HG03442 (cell line): ENCODE data around the gene ADGRG4.
"Not testable (repeated sequence)": the region's sequence is repeated elsewhere in the genome, so short reads cannot be mapped to it uniquely, and the experiment has no call there.

Experiments used
- ATAC-seq: cut with Tn5 transposase; IDR thresholded peaks from one replicate; pipeline ENCODE4 v1.9.1; 2021; ENCODE audit warnings: mild to moderate bottlenecking, moderate library complexity; ENCODE audit not compliant: unreplicated experiment

Gene ADGRG4

GRCh38 chrX:136380010-136380769 lies 79.4 kb downstream of the ADGRG4 start:
- ATAC-seq, result no peak

DNA sequence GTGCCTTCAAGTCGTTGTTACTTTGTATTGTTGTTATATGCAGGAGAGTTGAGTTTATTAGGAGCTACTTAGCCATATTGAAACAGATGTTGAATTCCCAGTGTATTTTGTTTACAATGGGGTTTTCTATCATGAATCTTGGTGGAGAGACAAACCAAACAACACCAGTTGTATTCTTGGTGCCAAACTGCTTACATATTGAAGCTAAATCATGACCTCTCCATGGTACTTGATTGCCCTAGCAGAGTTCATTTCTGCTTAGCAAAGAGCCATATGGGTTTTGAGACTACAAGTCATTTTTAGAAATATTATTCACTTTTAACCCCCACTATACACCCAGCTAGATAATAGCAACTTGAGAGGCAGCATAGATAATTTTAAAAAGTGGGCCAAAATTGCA lies 85.4 kb downstream of the ADGRG4 start:
- ATAC-seq, result no peak

DNA sequence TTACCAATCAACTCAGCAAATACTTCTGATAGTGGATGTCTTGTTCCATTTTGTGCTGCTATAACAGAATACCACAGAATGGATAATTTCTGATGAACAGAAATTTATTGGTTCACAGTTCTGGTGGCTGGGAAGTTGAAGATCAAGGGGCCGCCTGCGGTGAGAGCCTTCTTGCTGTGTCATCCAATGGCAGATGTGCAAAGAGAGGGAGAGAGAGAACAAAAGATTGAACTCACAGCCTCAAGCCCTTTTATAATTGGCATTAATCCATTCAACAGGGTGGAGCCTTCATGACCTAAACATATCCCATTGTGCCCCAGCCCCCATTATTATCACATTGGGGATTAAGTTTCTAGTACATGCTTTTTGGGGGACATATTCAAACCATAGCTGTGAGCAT lies 86.1 kb downstream of the ADGRG4 start:
- no peak for ATAC-seq

GRCh38 chrX:136387951-136388502 lies 87.3 kb downstream of the ADGRG4 start:
- no peak for ATAC-seq

- ATAC-seq, result no peak
Observed at GRCh38 chrX:136390921-136391320, 90.2 kb downstream of the ADGRG4 start.

GRCh38 chrX:136395271-136395670 lies 94.5 kb downstream of the ADGRG4 start:
- no peak for ATAC-seq

DNA sequence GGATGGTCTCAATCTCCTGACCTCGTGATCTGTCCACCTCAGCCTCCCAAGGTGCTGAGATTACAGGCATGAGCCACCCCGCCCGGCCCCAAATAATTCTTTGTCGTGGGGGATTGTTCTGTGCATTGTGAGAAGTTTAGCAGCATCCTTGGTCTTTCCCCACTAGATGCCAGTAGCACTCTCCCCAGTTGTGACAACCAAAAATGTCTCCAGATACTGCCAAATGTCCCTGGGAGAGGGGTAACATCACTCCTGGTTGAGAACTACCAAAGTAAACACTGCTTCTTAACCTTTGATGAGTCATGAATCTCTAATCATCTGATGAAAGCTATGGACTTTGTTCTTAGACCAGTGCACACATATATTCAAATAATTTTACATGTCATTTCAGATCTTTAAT lies 96.2 kb downstream of the ADGRG4 start:
- ATAC-seq, result no peak

DNA sequence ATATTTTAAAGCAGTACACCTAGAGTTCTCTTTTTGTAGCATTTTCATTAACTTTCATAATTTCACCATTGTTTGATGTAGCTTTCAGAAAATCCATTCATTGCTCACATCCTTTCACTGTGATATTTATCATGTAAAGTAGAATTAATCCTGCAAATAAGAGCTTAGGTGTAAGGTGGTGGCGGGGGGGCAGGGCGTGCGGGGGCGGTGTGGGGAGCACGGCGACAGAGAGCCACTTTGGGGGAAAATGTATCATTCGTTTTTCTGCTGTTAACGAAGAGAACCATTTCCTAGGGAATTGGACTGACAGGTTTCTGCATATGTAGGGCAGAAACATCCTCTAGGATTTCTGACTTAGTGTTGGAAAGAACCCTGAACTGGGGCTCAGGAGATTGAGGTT lies 104.4 kb downstream of the ADGRG4 start:
- ATAC-seq, result no peak

DNA sequence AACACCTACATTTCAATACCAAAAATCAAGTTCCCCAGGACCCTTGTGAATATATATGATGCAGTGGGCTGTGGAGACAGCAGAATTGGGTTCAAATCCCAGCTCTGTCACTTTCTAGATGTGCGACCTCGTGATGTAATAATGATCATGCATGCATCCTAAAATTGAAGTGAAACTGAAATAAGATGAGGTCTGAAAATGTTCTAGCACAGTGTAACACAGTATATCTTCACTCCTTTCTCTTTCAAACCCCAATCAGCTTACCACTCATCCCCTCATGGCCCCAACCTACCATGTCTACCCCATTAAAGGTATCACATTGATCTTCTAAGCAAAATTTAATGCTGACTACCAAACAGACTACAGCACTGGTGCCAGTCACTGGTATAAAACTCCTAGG lies 117.0 kb downstream of the ADGRG4 start:
- no peak for ATAC-seq

GRCh38 chrX:136421338-136421737 lies 120.6 kb downstream of the ADGRG4 start:
- no peak for ATAC-seq

- ATAC-seq, result no peak
Observed at GRCh38 chrX:136423724-136424123, 123.0 kb downstream of the ADGRG4 start.

GRCh38 chrX:136425996-136426395 lies 125.2 kb downstream of the ADGRG4 start:
- no peak for ATAC-seq

GRCh38 chrX:136431625-136432024 lies 130.9 kb downstream of the ADGRG4 start:
- ATAC-seq, result no peak

GRCh38 chrX:136437774-136438173 lies 137.0 kb downstream of the ADGRG4 start:
- ATAC-seq, result no peak

DNA sequence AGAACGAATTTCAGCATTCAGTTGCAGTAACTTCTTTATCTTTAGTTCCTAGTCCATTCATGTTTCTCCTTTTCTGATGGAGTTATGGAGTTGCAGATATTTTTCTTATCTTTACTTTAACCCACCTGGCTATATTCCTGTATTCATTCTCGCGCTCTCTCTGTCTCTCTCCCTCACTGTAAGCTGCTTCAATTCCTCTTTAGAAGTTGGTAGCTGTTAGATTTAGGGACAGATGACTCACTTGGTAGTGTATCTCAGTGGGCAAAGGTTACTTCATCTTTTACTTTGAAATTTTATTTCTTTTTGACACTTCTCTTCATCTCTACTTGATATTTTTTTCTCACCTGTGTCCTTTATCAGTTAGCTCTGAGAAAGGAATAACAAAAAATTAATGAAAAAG lies 137.4 kb downstream of the ADGRG4 start:
- ATAC-seq, result no peak

DNA sequence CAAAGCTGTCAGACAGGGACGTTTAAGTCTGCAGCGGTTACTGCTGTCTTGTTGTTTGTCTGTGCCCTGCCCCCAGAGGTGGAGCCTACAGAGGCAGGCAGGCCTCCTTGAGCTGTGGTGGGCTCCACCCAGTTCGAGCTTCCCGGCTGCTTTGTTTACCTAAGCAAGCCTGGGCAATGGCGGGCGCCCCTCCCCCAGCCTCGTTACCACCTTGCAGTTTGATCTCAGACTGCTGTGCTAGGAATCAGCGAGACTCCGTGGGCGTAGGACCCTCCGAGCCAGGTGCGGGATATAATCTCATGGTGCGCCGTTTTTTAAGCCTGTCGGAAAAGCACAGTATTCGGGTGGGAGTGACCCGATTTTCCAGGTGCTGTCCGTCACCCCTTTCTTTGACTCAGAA lies 144.9 kb downstream of the ADGRG4 start:
- ATAC-seq, result not testable (repeated sequence)

DNA sequence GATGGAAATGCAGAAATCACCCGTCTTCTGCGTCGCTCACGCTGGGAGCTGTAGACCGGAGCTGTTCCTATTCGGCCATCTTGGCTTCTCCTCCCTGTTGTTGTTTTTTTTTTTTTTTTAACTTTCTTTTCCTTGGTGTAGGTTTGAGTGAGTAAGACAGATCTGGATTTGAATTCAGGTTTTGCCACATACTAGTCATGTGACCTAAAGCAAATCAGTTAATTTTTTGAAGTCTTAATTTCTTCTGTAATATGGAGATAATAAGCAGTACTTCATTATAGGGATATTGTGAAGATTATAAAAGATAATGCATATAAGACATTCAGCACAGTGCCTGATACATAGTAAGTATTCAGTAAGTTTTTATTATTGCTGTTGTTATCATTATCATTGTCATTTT lies 145.4 kb downstream of the ADGRG4 start:
- no peak for ATAC-seq

GRCh38 chrX:136447308-136447707 lies 146.5 kb downstream of the ADGRG4 start:
- ATAC-seq, result no peak

GRCh38 chrX:136447968-136448367 lies 147.2 kb downstream of the ADGRG4 start:
- ATAC-seq, result no peak

GRCh38 chrX:136450050-136450830 lies 149.5 kb downstream of the ADGRG4 start:
- no peak for ATAC-seq

DNA sequence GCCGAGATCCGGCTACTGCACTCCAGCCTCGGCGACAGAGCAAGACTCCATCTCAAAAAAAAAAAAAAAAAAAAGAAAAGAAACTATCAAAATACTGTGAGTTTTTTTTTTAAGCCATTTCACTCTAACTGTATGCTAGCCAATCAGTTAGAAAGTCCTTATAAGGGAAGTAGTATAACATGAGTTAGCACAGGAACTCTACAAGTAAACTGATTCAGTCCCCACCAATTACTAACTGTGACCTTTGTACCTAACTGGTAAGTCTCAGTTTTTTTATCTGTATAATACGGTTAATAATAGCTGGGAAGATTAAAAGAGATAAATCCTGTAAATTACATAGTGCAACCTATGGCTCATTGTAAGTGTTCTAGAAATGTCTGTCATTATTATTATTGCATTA lies 151.9 kb downstream of the ADGRG4 start:
- no peak for ATAC-seq

- ATAC-seq, result no peak
Observed at GRCh38 chrX:136453114-136453513, 152.4 kb downstream of the ADGRG4 start.
